ENCODE results near the gene JMJD7.

Gene JMJD7

DNA sequence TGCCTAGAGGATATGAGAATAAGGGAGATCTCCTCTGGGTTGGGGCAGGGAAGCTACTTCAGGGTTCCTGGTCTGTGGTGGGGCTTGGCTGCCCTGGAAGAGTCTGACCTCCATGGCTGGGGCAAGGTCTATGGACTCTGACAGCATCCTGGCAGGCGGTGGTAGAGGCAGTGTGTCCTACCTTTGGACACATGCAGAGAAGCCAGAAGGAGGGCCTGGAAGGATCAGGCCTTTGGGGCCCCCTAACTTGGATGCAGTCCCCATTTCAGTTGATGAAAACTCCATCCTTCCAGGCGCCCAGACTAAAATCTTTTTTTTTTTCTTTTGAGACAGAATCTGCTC, 55.6 kb downstream of the JMJD7 start:
- H3K9me2 ChIP-seq (replicated peaks; ENCODE audit: low read depth, low read length), result no peaks in the 10 kb centered on the region
- no peak overlapping the region for H3K4me2 ChIP-seq (ENCODE audit: low read depth, low read length, poor library complexity, severe bottlenecking)
- no peaks in the 10 kb centered on the region for H3K9me3 ChIP-seq (ENCODE audit: insufficient read depth, low read depth, low read length)

DNA sequence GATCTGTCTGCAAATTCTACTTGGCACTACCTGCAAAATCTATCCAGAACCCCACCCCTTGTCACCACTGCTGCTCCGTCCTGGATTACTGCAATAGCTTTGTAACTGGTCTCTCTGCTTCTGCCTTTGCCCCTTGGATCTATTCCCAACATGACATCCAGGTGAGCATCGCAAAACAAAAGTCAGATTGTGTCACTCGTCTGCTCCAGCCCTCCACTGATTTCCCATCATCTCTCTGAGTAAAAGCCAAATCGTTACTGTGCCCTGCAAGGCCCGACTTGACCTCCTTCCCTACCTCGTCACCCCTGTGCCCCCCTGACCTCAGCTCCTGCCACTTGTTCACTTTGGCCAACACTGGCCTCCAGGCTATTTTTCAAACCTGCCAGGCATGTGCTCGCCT, 56.6 kb downstream of the JMJD7 start:
- H3K36me3 ChIP-seq (ENCODE audit: insufficient read depth, low read length), result no peaks in the 10 kb centered on the region
- no peaks in the 10 kb centered on the region for H3K27me3 ChIP-seq (ENCODE audit: insufficient read depth, low read length, poor library complexity, severe bottlenecking)
- no peaks in the 10 kb centered on the region for H4K20me1 ChIP-seq (ENCODE audit: insufficient read depth, low read length, poor library complexity, severe bottlenecking)
- no peaks in the 10 kb centered on the region for H3K9me3 ChIP-seq (ENCODE audit: insufficient read depth, low read depth, low read length)
- H3F3A ChIP-seq (ENCODE audit: low read depth), result no peaks in the 10 kb centered on the region
- no peaks in the 10 kb centered on the region for H3K9me2 ChIP-seq (replicated peaks; ENCODE audit: low read depth, low read length)
- H3K4me1 ChIP-seq (ENCODE audit: insufficient read depth, low read length, poor library complexity, severe bottlenecking), result peaks cover 16% of the 10 kb centered on the region
- no peak overlapping the region for H3K4me2 ChIP-seq (ENCODE audit: low read depth, low read length, poor library complexity, severe bottlenecking)
- no peak overlapping the region for H3K9ac ChIP-seq (ENCODE audit: low read depth, low read length, poor library complexity, severe bottlenecking)
- H2AFZ ChIP-seq (ENCODE audit: low read length), result no peak overlapping the region
- no peak overlapping the region for H3K4me3 ChIP-seq (ENCODE audit: low read length, poor library complexity, severe bottlenecking)
- H3K79me2 ChIP-seq (ENCODE audit: insufficient read depth, low read length), result no peaks in the 10 kb centered on the region
- no peak for TF ChIP-seq EZH2phosphoT487 (IDR thresholded peaks at IDR 0.05; ENCODE audit: borderline replicate concordance)
- TF ChIP-seq, protein P1, sequence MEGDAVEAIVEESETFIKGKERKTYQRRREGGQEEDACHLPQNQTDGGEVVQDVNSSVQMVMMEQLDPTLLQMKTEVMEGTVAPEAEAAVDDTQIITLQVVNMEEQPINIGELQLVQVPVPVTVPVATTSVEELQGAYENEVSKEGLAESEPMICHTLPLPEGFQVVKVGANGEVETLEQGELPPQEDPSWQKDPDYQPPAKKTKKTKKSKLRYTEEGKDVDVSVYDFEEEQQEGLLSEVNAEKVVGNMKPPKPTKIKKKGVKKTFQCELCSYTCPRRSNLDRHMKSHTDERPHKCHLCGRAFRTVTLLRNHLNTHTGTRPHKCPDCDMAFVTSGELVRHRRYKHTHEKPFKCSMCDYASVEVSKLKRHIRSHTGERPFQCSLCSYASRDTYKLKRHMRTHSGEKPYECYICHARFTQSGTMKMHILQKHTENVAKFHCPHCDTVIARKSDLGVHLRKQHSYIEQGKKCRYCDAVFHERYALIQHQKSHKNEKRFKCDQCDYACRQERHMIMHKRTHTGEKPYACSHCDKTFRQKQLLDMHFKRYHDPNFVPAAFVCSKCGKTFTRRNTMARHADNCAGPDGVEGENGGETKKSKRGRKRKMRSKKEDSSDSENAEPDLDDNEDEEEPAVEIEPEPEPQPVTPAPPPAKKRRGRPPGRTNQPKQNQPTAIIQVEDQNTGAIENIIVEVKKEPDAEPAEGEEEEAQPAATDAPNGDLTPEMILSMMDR (conservative IDR thresholded peaks at IDR 0.05; ENCODE audit: low read length), result no peak

More for the DNA sequence above, 55.6 kb downstream of the JMJD7 start:
- TF ChIP-seq EZH2phosphoT487 (IDR thresholded peaks at IDR 0.05; ENCODE audit: borderline replicate concordance), result no peak
- TF ChIP-seq, protein P1 (conservative IDR thresholded peaks at IDR 0.05; ENCODE audit: low read length), result no peak
- Histone ChIP-seq H3F3A (ENCODE audit: low read depth) (no peaks in the 10 kb centered on the region), H3K4me3 (ENCODE audit: low read length, poor library complexity, severe bottlenecking) (no peak overlapping the region), H3K27me3 (ENCODE audit: insufficient read depth, low read length, poor library complexity, severe bottlenecking) (no peaks in the 10 kb centered on the region), H3K79me2 (ENCODE audit: insufficient read depth, low read length) (no peaks in the 10 kb centered on the region), H3K4me1 (ENCODE audit: insufficient read depth, low read length, poor library complexity, severe bottlenecking) (peaks cover 8% of the 10 kb centered on the region), H2AFZ (ENCODE audit: low read length) (peak overlapping the region; percentile 20; the same call in 1 of the 2 replicates), H3K9ac (ENCODE audit: low read depth, low read length, poor library complexity, severe bottlenecking) (no peak overlapping the region), H3K36me3 (ENCODE audit: insufficient read depth, low read length) (no peaks in the 10 kb centered on the region), H4K20me1 (ENCODE audit: insufficient read depth, low read length, poor library complexity, severe bottlenecking) (no peaks in the 10 kb centered on the region)

DNA sequence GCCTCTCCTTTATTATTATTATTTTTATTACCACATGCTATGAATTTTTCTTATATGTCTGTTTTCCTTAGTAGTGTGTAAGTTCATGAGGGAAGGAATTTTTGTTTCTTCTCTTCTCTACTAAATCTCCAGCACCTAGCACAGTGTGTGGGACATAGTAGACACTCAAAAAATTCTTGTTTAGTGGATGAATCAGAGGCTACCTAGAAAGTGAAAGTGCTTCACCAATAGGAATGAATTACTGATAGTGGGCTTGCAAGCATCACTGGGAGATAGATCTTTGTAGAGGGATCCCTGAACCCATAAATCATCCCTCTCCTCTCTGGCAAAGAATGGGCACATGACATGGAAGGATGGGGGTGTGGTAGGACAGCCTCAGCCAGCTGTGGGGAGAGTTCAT, 57.4 kb downstream of the JMJD7 start:
- no peaks in the 10 kb centered on the region for H3K27me3 ChIP-seq (ENCODE audit: insufficient read depth, low read length, poor library complexity, severe bottlenecking)
- H3K4me2 ChIP-seq (ENCODE audit: low read depth, low read length, poor library complexity, severe bottlenecking), result no peak overlapping the region
- H4K20me1 ChIP-seq (ENCODE audit: insufficient read depth, low read length, poor library complexity, severe bottlenecking), result no peaks in the 10 kb centered on the region
- H3K9me2 ChIP-seq (replicated peaks; ENCODE audit: low read depth, low read length), result no peaks in the 10 kb centered on the region
- H3F3A ChIP-seq (ENCODE audit: low read depth), result no peaks in the 10 kb centered on the region
- peaks cover 16% of the 10 kb centered on the region for H3K4me1 ChIP-seq (ENCODE audit: insufficient read depth, low read length, poor library complexity, severe bottlenecking)
- no peaks in the 10 kb centered on the region for H3K79me2 ChIP-seq (ENCODE audit: insufficient read depth, low read length)
- no peak overlapping the region for H3K4me3 ChIP-seq (ENCODE audit: low read length, poor library complexity, severe bottlenecking)
- H3K36me3 ChIP-seq (ENCODE audit: insufficient read depth, low read length), result no peaks in the 10 kb centered on the region
- no peak overlapping the region for H2AFZ ChIP-seq (ENCODE audit: low read length)
- TF ChIP-seq, protein P1 (conservative IDR thresholded peaks at IDR 0.05; ENCODE audit: low read length), result no peak
- TF ChIP-seq EZH2phosphoT487 (IDR thresholded peaks at IDR 0.05; ENCODE audit: borderline replicate concordance), result no peak
- no peaks in the 10 kb centered on the region for H3K9me3 ChIP-seq (ENCODE audit: insufficient read depth, low read depth, low read length)
- H3K9ac ChIP-seq (ENCODE audit: low read depth, low read length, poor library complexity, severe bottlenecking), result no peak overlapping the region

Measured in Loucy (cell line).